ENCODE results near the gene MYBBP1A. TPM values are rescaled to one million over a fixed set of nuclear protein-coding genes. Genes with fewer than 3 reads are reported as not detected.

The MYBBP1A gene
- total RNA-seq, 1 donor from 2014 or later = 108 TPM

DNA sequence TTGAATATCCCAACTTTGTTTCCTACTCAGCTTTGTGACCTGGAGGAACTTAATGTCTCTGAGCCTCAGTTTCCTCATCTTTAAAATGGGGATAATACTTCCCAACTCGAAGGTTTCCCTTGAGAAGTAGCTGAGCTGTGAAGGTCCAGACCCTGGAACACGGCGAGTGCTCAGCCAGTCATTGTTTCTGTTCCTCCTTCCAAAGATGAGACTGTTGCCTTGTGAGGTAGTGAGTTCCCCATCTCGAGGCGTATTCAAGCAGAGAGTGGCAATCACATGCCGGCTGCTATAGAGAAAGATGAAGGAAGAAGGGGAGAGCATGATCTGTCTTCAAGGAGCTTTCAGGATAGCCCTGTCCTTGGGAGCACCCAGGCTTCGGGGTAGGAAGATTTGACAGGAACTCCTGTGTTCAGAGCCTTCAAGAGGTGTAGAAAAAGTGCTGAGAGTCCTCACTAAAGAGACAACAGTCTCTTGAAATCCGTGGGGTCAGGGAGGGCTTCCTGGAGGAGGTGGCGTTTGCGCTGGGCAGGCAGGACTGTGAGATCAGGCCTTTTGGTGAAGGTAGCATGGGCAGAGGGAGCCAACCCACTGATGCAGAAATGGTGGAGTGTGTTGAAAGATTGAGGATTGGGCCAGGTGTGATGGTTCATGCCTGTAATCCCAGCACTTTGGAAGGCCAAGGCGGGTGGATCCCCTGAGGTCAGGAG is 29.3 kb downstream of the MYBBP1A start:
- no peak for ATAC-seq (ENCODE audit: low read depth)
- Mint-ChIP-seq H3K4me1 (peaks cover 6% of the 10 kb centered on the region), H3K4me3 (no peak overlapping the region), H3K9me3 (no peaks in the 10 kb centered on the region), H3K27ac (no peak overlapping the region), H3K27me3 (peaks cover 4% of the 10 kb centered on the region), H3K36me3 (ENCODE audit: low read depth) (no peaks in the 10 kb centered on the region)
- ChIA-PET CTCF (no interaction called here), POLR2A (no interaction called here)
- TF ChIP-seq, protein P1, sequence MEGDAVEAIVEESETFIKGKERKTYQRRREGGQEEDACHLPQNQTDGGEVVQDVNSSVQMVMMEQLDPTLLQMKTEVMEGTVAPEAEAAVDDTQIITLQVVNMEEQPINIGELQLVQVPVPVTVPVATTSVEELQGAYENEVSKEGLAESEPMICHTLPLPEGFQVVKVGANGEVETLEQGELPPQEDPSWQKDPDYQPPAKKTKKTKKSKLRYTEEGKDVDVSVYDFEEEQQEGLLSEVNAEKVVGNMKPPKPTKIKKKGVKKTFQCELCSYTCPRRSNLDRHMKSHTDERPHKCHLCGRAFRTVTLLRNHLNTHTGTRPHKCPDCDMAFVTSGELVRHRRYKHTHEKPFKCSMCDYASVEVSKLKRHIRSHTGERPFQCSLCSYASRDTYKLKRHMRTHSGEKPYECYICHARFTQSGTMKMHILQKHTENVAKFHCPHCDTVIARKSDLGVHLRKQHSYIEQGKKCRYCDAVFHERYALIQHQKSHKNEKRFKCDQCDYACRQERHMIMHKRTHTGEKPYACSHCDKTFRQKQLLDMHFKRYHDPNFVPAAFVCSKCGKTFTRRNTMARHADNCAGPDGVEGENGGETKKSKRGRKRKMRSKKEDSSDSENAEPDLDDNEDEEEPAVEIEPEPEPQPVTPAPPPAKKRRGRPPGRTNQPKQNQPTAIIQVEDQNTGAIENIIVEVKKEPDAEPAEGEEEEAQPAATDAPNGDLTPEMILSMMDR (IDR thresholded peaks at IDR 0.05) = no peak
- intact Hi-C loops (cut with micrococcal nuclease) = no loop called here
- DNase-seq = no peak

DNA sequence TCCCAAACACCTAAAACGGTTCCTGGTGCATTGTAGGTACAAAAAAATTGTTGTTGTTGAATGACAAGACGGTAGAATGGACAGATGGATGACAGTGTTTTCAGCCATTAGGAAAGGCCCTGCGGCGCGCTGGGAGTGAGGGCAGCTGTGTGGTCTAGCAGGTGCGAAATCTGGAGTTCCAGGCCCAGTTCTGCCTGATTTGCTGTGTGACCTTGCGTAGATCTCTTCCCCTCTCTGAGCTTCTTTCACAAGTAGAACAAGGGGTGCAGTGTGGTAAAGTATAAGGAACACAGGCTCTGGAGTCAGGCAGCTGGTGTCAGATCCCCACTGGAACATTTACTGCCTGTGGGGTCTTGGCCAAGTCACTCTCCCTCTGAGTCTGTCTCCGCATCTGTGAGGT is 31.2 kb downstream of the MYBBP1A start:
- TF ChIP-seq, protein P1 (IDR thresholded peaks at IDR 0.05) = no peak
- H3K4me3 Mint-ChIP-seq = no peak overlapping the region
- H3K9me3 Mint-ChIP-seq = no peaks in the 10 kb centered on the region
- DNase-seq (no peak), ATAC-seq (ENCODE audit: low read depth) (no peak)
- ChIA-PET POLR2A (no interaction called here), CTCF (no interaction called here)
- no peaks in the 10 kb centered on the region for H3K36me3 Mint-ChIP-seq (ENCODE audit: low read depth)
- peaks cover 4% of the 10 kb centered on the region for H3K27me3 Mint-ChIP-seq
- intact Hi-C loops (cut with micrococcal nuclease) = no loop called here
- H3K4me1 Mint-ChIP-seq = peaks cover 6% of the 10 kb centered on the region
- no peak overlapping the region for H3K27ac Mint-ChIP-seq

DNA sequence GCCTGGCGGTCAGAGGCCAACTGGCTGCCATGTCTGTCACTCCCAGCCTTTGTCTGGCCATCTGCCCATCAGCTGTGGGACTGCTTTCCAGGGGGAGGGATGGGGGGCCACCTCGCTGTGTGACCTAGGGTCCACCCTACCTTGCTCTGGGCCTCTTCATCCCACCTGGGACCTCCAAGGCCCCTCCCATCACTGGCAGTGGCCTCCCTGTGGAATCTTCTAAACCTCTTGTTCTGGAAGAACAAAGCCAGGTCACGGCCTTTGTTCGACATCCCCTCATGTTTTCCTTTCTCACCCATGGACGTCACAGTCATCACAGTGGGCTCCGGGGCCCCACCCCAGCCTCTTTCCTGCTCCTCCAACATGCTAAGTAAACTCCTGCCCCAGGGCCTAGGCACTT is 32.5 kb downstream of the MYBBP1A start:
- DNase-seq (no peak), ATAC-seq (ENCODE audit: low read depth) (no peak)
- Mint-ChIP-seq H3K9me3 (no peaks in the 10 kb centered on the region), H3K4me3 (no peak overlapping the region), H3K27me3 (peaks cover 2% of the 10 kb centered on the region), H3K27ac (no peak overlapping the region), H3K4me1 (peaks cover 6% of the 10 kb centered on the region), H3K36me3 (ENCODE audit: low read depth) (no peaks in the 10 kb centered on the region)
- POLR2A ChIA-PET = no interaction called here
- TF ChIP-seq, protein P1 (IDR thresholded peaks at IDR 0.05) = no peak
- CTCF ChIA-PET = no interaction called here
- intact Hi-C loops (cut with micrococcal nuclease) = no loop called here

DNA sequence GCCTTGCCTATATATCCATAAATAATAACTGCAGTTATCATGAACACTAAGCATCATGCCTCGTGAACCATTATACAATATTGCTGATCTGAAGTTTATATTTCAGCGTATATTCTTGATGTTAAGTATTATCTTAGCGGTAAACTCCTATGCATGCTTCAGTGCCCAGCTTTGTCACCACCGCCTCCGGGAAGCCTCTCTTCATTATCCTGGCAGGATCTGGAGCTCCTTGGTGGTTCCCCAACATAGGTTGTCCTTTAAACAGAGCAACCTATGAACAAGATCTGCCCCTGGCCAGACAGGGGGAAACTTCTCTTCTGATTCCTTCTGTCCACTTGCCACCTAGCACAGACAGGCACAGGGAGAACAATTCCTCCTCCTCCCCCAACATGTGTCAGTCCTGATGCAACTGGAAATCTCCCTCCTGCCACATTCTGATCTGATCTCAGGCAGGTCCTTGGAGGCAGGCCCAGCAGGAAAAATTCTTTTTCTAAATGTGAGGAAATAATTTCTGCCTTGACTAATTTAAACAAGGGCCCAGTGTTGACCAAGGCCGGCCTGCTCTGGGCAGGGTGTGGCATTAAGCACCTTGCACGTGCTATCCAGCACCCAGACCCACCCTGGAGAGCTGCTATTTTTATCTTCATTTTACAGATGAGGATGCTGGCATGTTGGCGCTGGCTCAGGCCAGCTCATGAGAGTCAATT is 34.1 kb downstream of the MYBBP1A start:
- no peak overlapping the region for H3K27ac Mint-ChIP-seq
- H3K9me3 Mint-ChIP-seq = no peaks in the 10 kb centered on the region
- no peaks in the 10 kb centered on the region for H3K36me3 Mint-ChIP-seq (ENCODE audit: low read depth)
- no peak overlapping the region for H3K4me3 Mint-ChIP-seq
- CTCF ChIA-PET = interaction anchor here (0.7 kb wide), 1 partner anchor 655 kb away, joined by 3 read pairs; no protein-coding TSS in a partner anchor
- peaks cover 1% of the 10 kb centered on the region for H3K27me3 Mint-ChIP-seq
- TF ChIP-seq, protein P1 (IDR thresholded peaks at IDR 0.05) = no peak
- intact Hi-C loops (cut with micrococcal nuclease) = no loop called here
- DNase-seq = no peak
- no peak for ATAC-seq (ENCODE audit: low read depth)
- POLR2A ChIA-PET = no interaction called here
- H3K4me1 Mint-ChIP-seq = peaks cover 6% of the 10 kb centered on the region

DNA sequence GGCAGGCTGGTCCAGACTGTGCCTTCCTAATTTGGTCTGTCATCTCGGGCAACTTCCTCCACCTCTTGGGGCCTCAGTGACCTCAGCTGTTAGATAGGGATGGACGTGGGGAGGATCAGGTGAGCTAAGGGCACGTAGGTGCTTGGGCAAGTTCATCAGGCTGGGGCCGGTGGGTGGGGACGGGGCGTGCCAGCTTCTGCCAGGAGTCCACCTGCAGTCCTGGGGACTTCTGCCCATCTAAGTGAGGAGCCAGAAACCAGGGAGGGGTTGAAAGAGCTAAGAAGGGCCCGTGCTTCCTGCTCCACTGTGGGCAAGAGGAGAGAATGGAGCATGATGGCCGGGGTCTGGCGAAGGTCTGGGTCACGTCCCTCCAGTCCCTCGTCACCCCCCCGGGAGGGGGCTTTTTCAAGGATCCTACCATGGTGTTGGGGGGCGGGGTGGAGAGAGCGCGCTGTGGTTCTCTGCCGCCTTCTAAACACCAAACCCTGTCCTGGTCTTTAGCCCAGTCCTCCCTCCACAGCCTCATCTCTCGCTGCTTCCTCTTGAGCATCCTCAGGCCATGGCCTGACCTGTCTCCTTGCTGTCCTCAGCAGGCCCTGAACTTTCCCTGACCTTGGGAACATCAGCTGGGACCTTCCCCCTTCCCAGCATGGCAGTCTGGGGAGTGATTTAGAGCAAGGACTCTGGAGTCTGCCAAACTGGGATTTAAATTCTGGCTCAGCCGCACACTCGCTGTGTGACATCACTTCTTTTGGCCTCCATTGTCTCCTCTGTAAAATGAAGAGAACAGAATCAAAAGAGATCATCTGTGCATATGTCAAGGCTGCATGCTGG is 34.9 kb downstream of the MYBBP1A start:
- intact Hi-C loops (cut with micrococcal nuclease) = no loop called here
- POLR2A ChIA-PET = no interaction called here
- CTCF ChIA-PET = no interaction called here
- no peak overlapping the region for H3K27ac Mint-ChIP-seq
- DNase-seq = no peak
- H3K9me3 Mint-ChIP-seq = no peaks in the 10 kb centered on the region
- H3K27me3 Mint-ChIP-seq = no peaks in the 10 kb centered on the region
- H3K4me1 Mint-ChIP-seq = peaks cover 6% of the 10 kb centered on the region
- ATAC-seq (ENCODE audit: low read depth) = no peak
- no peaks in the 10 kb centered on the region for H3K36me3 Mint-ChIP-seq (ENCODE audit: low read depth)
- H3K4me3 Mint-ChIP-seq = no peak overlapping the region
- TF ChIP-seq, protein P1 (IDR thresholded peaks at IDR 0.05) = no peak
